CD4-positive, alpha-beta T cell treated with Interleukin-4 for 4 hours (primary cell): ENCODE data around the gene GNAT1.

ENCODE experiments used
- DNase-seq: peaks from one replicate; pipeline ENCODE4 v3.0.0-alpha.2; 2020

GNAT1 gene

DNA sequence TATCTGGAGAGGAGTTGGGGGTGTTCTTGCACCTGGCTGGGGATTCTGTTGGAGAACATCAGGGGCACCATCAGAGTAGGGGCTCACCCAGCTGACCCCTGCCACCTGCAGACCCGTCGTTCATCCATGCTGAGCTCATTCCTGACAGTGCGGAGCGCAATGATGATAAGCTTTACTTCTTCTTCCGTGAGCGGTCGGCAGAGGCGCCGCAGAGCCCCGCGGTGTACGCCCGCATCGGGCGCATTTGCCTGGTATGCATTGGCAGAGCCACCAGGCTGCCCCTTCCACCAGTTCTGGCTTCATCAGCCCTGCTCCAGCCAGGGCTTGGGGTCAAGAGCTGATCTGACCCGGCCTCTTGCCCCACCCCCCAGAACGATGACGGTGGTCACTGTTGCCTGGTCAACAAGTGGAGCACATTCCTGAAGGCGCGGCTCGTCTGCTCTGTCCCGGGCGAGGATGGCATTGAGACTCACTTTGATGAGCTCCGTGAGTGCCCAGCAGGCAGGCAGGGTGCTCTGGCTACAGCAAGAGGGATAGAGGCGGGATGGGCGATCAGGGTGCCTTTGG is 8.8 kb upstream of the GNAT1 start:
- DNase-seq: no peak

DNA sequence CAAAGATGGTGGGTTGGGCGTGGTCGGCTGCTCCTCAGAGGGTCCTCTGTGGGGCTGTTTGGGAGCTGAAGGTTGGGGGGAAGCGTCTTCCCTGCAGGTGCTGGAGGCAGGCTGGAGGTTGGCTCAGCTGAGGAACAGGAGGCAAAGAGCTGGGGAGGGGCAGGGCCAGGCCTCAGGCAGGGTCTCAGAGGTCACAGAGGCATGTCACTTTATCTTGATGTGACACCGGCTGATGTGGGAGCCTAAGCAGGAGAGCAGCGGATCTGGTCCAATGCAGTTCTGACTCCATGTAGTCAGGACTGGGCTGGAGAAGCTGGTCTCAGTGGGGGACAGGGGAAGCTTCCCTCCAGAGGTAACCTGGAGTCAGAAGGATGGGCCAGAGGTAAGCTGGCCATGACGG is 7.7 kb upstream of the GNAT1 start:
- no peak for DNase-seq

DNA sequence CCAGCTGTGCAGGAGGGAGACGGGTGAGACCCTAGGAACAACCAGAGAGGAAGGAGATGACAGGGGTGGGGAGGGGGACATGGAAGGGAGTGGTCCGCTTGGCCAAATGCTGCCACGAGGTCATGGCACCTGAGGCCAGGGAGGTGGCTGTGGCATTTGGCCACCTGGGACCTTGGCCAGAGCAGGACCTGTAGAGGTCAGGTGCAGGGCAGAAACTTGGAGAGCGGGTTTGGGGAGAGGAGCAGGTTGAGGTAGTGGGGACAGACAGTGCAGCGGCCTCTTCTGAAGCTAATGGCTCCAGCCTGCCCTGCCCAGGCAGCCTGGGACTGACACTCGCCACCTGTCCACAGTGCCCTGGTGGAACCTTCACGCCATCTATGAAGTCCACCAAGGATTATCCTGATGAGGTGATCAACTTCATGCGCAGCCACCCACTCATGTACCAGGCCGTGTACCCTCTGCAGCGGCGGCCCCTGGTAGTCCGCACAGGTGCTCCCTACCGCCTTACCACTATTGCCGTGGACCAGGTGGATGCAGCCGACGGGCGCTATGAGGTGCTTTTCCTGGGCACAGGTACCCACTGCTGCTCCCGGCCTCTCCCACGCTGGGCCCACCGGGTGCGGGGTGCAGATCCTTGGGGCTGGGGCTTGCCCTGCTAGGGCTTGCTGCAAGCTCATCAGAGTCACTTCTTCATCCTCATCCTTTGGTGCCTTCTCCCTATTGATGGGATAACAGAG is 7.0 kb upstream of the GNAT1 start:
- DNase-seq: no peak

DNA sequence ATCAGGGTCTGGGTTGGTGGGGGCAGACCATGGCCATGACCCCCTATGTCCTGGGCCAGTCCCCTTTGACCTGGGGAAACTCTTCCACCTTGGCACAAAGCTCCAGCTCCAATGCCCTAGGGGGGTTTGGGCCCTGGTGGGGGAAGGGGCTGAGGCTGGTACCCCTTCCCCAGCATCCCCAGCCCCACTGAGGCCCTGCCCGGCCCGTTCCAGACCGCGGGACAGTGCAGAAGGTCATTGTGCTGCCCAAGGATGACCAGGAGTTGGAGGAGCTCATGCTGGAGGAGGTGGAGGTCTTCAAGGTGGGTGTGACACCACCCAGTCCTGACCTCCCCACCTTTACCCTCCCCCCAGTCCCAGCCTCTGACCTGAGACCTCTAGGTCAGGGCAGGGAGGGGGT is 6.2 kb upstream of the GNAT1 start:
- DNase-seq: no peak

DNA sequence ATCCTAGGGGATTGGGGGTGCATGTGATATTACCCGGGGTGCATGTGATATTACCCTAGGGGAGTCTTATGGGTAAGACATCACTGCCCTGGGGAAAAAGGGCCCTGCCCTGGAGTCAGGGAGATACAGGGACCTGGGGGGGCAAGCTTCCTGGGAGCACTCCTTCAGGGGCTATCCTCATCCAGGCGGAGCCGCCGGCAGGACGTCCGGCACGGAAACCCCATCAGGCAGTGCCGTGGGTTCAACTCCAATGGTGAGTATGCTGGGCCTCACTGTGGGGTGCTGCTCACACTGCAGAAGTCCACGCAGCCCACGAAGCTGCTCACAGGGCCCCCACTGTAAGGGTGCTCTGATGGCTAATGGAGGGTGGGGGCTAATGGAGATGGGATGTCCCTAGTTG is 5.3 kb upstream of the GNAT1 start:
- DNase-seq: no peak

DNA sequence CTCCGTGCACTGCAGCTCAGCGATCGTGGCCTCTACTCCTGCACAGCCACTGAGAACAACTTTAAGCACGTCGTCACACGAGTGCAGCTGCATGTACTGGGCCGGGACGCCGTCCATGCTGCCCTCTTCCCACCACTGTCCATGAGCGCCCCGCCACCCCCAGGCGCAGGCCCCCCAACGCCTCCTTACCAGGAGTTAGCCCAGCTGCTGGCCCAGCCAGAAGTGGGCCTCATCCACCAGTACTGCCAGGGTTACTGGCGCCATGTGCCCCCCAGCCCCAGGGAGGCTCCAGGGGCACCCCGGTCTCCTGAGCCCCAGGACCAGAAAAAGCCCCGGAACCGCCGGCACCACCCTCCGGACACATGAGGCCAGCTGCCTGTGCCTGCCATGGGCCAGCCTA is 3.7 kb upstream of the GNAT1 start:
- no peak for DNase-seq

DNA sequence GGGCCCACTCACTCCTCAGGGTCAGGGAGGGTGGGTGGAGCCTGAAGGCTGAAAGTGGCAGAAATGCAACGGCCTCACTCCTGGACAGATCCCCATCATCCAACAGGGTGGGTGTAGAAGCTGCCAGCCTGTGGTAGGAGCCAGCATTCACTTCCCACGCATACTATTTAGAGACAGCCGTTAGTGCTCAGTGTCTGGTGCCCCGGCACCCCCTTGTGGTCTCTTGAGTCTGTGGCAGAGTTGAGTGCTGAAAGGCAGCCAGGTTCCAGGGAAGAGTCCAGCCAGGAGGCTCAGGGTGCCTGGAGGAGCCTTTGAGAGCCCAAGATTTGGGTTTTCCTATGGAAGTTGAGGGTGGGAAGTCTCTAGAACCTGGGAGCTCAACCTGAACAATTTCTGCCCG is 2.1 kb upstream of the GNAT1 start:
- no peak for DNase-seq

DNA sequence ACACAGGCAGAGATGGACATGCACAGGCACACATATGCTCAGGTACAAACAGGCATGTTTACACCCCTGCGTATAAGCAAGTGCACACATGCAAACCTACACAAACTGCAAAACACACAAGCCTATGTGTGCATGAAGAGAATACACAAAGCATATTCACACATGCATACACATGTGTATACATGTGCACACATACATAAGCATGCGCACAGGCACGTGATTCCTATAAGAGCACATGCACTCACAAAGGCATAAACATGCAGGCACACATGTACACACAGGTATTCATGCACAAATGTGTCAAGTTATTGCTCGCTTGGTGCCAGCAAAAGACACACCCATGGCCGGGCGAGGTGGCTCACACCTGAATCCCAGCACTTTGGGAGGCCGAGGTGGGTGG is 1.4 kb upstream of the GNAT1 start:
- DNase-seq: no peak

DNA sequence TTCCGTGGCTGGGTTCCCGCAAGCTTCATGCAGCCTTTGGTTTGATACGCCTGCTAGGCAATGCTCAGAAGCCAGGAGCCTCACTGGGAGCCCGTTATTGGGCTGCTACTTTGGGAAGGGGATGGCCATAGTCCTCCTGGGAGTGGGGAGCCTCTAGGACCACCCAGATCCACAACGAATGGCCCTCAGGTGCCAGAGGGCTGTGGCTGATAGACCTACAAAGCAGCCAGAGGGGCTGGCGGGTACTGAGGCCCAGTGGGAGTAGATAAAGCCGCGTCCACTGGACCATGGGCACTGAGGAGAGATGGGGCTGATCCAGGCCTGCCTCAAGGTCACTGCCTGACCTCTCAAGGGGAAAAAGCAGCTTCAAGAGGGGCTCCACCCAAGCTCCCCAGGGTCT is 714 bp downstream of the GNAT1 start:
- no peak for DNase-seq

DNA sequence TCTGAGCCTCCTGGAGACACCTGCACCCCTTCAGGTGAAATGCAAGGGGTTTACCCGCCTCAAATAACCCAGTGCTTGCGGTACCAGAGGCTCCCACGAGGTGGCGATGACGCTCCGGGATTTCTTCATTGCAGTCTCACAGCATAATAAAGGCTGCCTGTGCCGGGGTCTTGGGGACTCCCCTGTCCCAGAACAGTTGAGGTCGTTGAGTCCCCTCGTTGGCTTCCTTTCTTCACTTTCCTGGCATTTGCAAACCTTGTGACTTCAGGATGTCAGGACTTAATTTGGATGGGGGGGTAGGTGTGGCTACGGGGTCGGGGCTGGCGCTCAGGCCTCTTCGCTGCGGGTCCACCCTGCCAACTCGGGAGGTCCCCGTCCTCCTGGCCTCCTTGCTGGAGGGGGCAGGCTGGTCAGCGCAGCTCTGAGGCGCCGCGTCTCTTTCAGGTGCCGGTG is 1.3 kb downstream of the GNAT1 start:
- DNase-seq: peak; percentile 81

DNA sequence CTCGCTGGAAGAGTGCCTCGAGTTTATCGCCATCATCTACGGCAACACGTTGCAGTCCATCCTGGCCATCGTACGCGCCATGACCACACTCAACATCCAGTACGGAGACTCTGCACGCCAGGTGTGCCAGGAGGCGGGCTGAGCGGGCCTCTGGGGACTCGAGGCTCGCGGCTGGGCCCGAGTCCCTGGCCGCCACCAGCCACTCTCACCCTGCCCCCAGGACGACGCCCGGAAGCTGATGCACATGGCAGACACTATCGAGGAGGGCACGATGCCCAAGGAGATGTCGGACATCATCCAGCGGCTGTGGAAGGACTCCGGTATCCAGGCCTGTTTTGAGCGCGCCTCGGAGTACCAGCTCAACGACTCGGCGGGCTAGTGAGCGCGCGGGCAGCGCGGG is 1.9 kb downstream of the GNAT1 start:
- DNase-seq: no peak

DNA sequence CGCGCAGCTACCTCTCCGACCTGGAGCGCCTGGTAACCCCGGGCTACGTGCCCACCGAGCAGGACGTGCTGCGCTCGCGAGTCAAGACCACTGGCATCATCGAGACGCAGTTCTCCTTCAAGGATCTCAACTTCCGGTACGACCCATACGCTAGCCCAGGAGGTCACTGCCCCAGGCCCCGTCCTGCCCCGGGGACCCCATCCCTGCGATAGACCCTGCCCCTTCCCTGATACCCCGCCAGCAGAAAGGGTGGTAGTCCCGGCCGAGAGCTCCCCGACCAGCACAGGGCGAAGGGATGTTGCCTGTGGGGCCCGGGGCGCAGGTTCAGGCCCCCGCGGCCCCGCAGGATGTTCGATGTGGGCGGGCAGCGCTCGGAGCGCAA is 2.3 kb downstream of the GNAT1 start:
- DNase-seq: no peak

DNA sequence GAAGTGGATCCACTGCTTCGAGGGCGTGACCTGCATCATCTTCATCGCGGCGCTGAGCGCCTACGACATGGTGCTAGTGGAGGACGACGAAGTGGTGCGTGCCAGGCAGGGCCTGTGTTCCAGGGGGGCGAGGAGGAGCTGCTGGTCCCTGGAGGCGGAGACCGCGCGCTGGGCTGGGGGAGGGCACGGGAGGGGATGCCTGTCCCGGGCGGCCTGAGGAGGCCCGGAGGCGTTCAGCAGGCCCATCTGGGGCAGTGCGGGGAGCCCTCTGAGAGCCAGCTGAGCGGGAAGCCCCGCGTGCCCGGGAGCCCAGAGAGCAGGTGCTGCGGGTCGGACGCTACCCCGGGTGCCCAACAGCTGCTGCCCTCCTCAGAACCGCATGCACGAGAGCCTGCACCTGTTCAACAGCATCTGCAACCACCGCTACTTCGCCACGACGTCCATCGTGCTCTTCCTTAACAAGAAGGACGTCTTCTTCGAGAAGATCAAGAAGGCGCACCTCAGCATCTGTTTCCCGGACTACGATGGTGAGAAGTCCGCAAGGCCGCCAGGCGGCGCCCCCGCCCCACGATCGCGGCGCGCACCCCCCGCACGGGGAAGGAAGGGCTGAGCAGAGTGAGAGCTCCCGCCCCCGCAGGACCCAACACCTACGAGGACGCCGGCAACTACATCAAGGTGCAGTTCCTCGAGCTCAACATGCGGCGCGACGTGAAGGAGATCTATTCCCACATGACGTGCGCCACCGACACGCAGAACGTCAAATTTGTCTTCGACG is 2.9 kb downstream of the GNAT1 start:
- DNase-seq: peak; percentile 82

DNA sequence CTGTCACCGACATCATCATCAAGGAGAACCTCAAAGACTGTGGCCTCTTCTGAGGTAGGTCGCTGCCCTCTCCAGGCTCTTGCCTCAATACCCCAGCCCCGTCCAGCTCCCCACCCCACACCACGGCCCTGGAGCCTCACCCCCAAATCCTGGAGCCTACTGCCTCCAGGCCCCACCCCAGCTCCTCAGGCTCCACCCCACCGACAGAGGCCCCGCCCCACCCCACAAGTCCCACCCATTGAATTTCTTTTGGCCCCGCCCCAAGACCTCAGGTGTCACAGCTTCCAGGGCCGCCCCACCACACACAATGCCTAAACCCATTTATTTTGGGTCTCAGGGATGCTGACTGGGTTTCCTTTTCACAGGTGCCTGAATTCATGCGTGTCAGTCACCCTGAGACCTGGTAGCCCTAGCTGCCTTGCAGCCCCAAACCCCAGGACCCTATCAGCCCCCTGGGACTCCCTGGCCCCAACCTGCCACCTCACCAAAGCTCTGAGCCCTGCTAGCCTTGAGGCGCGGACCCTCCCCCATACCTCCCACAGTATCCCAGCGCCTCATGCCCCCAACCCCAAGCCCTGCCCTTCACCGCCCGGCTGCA is 3.6 kb downstream of the GNAT1 start:
- DNase-seq: peak; percentile 6

DNA sequence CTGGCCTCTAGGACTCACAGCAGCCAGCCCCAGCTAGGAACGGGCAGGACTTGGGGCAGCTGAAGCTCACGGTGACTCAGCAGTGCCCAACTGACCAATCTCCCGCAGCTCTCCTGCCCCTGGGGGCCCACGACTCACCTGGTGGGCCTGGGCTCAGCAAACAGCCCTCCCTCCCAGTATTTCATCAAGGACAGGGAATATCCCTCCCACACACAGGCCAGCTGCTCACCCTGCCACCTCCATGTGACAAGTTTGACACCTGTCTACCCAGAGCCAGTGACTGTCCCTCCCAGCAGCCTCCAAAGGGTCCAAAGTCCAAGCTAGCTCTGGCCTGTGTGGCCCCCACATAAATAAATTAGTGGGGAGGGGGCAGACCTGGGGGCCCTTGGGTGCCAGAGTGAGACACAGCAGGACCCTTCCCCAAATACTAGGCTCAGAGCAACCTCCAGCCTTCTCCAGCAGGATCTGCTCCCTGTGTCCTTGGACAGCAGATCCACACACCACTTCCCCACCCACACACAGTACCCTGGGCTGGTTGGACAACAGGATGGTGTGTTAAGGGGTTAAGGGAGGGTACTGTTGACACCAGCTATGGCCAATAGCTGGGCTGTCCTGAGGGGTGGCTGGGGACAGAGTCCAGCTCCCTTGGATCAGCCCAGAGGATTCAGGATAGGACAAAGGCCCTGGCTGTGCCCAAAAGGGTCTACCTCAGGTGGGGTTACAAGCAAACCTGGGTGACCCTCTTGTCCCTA is 4.3 kb downstream of the GNAT1 start:
- no peak for DNase-seq

DNA sequence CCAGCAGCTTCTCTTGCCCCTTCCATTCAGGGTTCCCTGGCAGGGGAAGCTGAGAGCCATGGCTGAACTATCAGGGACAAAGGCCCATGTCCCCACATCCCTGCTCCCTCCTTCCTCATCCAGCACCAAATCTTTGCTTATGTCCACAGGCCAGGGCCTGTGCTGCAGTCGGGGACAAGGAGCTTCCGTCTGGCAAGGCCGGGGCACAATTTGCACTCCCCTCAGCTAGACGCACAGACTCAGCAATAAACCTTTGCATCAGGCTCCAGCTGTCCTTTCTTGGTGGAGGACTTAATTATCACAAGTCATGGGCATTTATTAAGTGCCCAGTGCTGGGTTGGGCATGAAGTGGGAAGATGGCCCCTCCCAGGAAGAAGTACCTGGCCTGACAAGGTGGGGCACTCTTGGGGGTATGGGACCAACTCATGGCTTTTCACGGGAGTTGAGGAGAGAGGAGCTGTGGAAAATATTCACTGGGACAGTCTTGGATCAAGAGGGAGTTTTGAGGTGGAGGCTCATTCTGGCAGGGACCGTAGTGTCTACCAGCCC is 4.9 kb downstream of the GNAT1 start:
- no peak for DNase-seq

DNA sequence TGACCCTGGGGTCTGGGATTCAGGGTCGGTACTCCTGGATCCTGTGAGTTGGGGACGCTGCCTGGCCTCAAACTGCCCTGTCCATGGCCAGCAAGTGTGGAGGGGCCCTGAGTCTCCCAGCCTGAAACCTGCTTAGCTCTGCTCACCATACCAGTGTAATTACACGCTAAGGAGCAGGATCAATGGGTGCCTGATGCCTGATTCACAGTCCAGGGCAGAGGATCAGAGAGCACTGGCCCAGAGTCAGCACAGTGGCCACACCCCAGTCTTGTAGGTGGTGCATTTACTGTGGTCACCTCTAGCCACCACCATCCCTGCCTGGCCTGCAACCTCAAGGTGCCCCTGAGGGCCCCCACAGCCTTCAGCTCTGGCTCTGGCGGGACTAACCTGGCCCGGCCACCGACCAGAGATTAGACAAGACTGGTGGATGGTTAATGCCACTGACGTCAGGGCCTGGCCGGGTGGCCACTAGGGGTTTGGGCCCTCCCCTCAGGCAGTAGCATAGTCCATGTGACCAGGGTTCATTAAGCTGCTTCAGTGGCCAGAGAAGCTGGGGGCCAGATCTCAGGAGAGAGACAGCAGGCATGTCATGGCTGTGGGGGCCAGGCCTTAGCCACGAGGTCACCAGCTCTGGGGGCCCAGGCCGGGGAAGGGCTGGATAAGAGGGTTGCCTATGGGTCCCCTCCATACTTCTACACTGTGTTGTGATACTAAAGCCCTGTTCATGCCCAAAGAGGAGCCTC is 10.3 kb downstream of the GNAT1 start:
- DNase-seq: no peak

DNA sequence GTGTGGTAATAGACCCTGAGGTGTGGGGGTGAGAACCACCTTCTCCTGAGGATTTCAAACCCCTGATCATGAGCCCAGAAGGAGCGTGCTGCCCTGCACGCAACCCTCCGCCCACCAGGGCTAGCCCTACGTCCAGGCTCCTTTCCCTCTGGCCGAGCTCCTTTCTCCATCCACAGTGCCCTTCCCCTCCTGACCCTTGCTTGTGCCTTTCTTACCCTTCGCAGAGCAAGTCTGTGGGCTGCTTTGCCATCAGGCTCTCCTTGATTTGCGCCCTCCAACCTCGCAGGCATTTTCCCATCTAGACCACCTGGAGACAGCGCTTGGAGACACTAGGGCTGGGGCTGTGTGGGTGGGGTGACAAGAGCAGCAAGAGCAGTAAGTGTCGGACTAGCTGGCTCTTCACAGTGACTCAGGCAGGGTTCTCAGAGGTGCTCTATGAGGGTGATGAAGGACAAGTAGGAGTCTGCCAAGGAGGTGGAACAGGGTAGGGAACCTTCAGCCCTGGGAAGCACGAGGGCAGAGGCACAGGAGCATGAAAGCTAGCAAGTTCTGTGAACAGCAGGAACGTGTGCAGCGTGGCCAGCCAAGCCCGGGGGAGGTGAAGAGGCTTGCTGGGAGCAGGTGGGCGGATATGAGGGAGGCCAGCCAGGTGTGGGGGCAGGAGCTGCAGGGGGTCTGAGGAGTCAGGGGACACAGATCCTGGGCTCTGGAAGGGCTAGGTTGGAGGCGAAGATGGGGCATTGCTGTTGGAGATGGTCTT is 11.1 kb downstream of the GNAT1 start:
- DNase-seq: no peak

DNA sequence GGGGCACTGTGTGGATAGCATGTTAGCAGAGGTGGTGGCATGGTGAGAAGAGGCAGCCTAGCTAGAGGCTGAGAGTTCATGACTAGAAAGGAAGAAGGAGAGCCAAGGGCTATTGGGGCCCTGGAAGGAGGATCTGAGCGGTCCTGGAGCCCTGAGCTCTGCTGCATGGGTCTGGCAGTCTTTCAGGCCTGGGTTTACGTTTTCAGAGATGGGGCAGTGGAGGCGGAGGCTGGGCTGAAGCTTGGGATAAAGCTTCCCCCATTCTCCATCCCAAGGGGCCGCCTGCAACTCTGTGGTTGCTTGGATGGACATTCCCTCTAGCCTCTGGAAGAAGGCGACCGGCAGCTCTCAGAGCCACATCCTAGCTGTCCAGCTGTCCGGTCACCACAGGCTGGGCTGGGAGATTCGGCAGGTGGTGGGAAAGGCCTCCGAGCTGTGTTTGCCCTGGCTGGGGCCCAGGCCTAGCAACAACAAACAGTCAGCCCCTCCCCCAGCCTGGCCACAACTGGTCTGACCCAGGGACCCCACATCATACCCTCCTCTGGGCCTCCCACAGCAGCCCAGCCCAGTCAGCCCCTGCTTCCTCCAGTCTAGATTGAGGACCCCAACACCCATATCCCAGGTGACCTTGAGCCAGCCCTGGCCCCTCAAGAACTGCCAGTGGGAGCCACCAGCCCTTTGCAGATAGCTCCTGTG is 11.9 kb downstream of the GNAT1 start:
- no peak for DNase-seq
